ENCODE results near the gene TRAPPC2.

- no peak for TF ChIP-seq DMBX1 (CRISPR knock-in tag; IDR thresholded peaks at IDR 0.05; ENCODE audit: borderline replicate concordance)
- TF ChIP-seq POLR2AphosphoS5 (IDR thresholded peaks at IDR 0.05; ENCODE audit: control insufficient read depth, insufficient read depth, low read depth, low read length): no peak
Measured at GRCh38 chrX:13698432-13698831, 36.0 kb downstream of the TRAPPC2 start.

Data from K562 (cell line).